H9 (cell line): ENCODE measurements around the gene CRHR1. TPM values are rescaled to one million over a fixed set of nuclear protein-coding genes. Genes with fewer than 3 reads are reported as not detected.

Source experiments
- DNase-seq: peaks from one replicate; pipeline ENCODE4 v3.0.0-alpha.2; 2017
- H2AFZ ChIP-seq: one replicate; pipeline ENCODE4 v1.6.1; 2013; ENCODE audit warnings: mild to moderate bottlenecking, low read length, control low read depth, moderate library complexity
- H2AK5ac ChIP-seq: 2 replicates; pipeline ENCODE4 v1.6.1; 2013; ENCODE audit warnings: low read length, control low read depth, mixed read lengths; ENCODE audit not compliant: insufficient read length
- H2BK120ac ChIP-seq: one replicate; pipeline ENCODE4 v1.6.1; 2013; ENCODE audit warnings: low read depth, mild to moderate bottlenecking, low read length, control low read depth, inconsistent platforms; ENCODE audit not compliant: poor library complexity, severe bottlenecking
- H2BK12ac ChIP-seq: 2 replicates; pipeline ENCODE4 v1.6.1; 2013; ENCODE audit warnings: low read length, control low read depth, mixed read lengths, low read depth; ENCODE audit not compliant: insufficient read length
- H2BK15ac ChIP-seq: 2 replicates; pipeline ENCODE4 v1.6.1; 2013; ENCODE audit warnings: low read depth, low read length, control low read depth
- H2BK20ac ChIP-seq: one replicate; pipeline ENCODE4 v1.6.1; 2013; ENCODE audit warnings: low read depth, mild to moderate bottlenecking, low read length, control low read depth, inconsistent platforms; ENCODE audit not compliant: poor library complexity, severe bottlenecking
- H2BK5ac ChIP-seq: 2 replicates; pipeline ENCODE4 v1.6.1; 2013; ENCODE audit warnings: low read length, control low read depth, mixed read lengths; ENCODE audit not compliant: insufficient read length
- H3K14ac ChIP-seq: 2 replicates; pipeline ENCODE4 v1.6.1; 2013; ENCODE audit warnings: low read length, control low read depth; ENCODE audit not compliant: insufficient read depth
- H3K18ac ChIP-seq: 2 replicates; pipeline ENCODE4 v1.6.1; 2013; ENCODE audit warnings: low read depth, mild to moderate bottlenecking, mixed read lengths, low read length, control low read depth; ENCODE audit not compliant: insufficient read length
- H3K23ac ChIP-seq: 2 replicates; pipeline ENCODE4 v1.6.1; 2013; ENCODE audit warnings: low read length, control low read depth, mixed read lengths, low read depth; ENCODE audit not compliant: insufficient read length
- H3K23me2 ChIP-seq: 2 replicates; pipeline ENCODE4 v1.6.1; 2013; ENCODE audit warnings: low read depth, mild to moderate bottlenecking, mixed read lengths, low read length, control low read depth; ENCODE audit not compliant: insufficient read length, poor library complexity, severe bottlenecking
- H3K27ac ChIP-seq: 2 replicates; pipeline ENCODE4 v1.5.1; 2013; ENCODE audit warnings: low read length, control low read depth, mixed read lengths, low read depth; ENCODE audit not compliant: insufficient read length
- H3K27me3 ChIP-seq: 2 replicates; pipeline ENCODE4 v1.6.1; 2013; ENCODE audit warnings: low read length, control low read depth, inconsistent platforms; ENCODE audit not compliant: insufficient read depth
- H3K4ac ChIP-seq: 2 replicates; pipeline ENCODE4 v1.6.1; 2013; ENCODE audit warnings: low read depth, mild to moderate bottlenecking, control low read depth, inconsistent platforms, low read length, moderate library complexity
- H3K4me1 ChIP-seq: 2 replicates; pipeline ENCODE4 v1.6.1; 2013; ENCODE audit warnings: low read length, control low read depth, inconsistent platforms; ENCODE audit not compliant: insufficient read depth
- H3K4me2 ChIP-seq: 2 replicates; pipeline ENCODE4 v1.6.1; 2013; ENCODE audit warnings: low read length, control low read depth, mixed read lengths; ENCODE audit not compliant: insufficient read length, insufficient read depth
- H3K56ac ChIP-seq: 2 replicates; pipeline ENCODE4 v1.6.1; 2013; ENCODE audit warnings: low read depth, mild to moderate bottlenecking, mixed read lengths, low read length, control low read depth; ENCODE audit not compliant: insufficient read length
- H3K79me1 ChIP-seq: 2 replicates; pipeline ENCODE4 v1.6.1; 2013; ENCODE audit warnings: low read depth, mild to moderate bottlenecking, moderate library complexity, low read length, control low read depth, inconsistent platforms; ENCODE audit not compliant: insufficient read depth, poor library complexity, severe bottlenecking
- H3K79me2 ChIP-seq: 2 replicates; pipeline ENCODE4 v1.6.1; 2013; ENCODE audit warnings: low read length, control low read depth, inconsistent platforms; ENCODE audit not compliant: insufficient read depth
- H3K9ac ChIP-seq: 2 replicates; pipeline ENCODE4 v1.6.1; 2013; ENCODE audit warnings: low read length, control low read depth, mixed read lengths; ENCODE audit not compliant: insufficient read length; ENCODE audit errors: extremely low read depth
- H3K9me3 ChIP-seq: one replicate; pipeline ENCODE4 v1.6.1; 2013; ENCODE audit warnings: low read depth, low read length, inconsistent platforms; ENCODE audit not compliant: control insufficient read depth
- H3T11ph ChIP-seq: one replicate; pipeline ENCODE4 v1.6.1; 2013; ENCODE audit warnings: mild to moderate bottlenecking, low read length, control low read depth, inconsistent platforms
- H4K20me1 ChIP-seq: one replicate; pipeline ENCODE4 v1.6.1; 2013; ENCODE audit not compliant: control insufficient read depth, insufficient read length, insufficient read depth
- H4K5ac ChIP-seq: 2 replicates; pipeline ENCODE4 v1.6.1; 2013; ENCODE audit warnings: low read depth, mild to moderate bottlenecking, mixed read lengths, low read length, control low read depth; ENCODE audit not compliant: insufficient read length
- H4K8ac ChIP-seq: replicated peaks from 2 replicates; pipeline ENCODE4 v1.6.1; 2013; ENCODE audit warnings: low read length, control low read depth, mixed read lengths, low read depth; ENCODE audit not compliant: insufficient read length
- H4K91ac ChIP-seq: 2 replicates; pipeline ENCODE4 v1.6.1; 2013; ENCODE audit warnings: low read depth, mild to moderate bottlenecking, moderate library complexity, mixed read lengths, low read length, control low read depth; ENCODE audit not compliant: insufficient read length
- H3K27ac Mint-ChIP-seq, 3 experiments: 2 replicates in 2 of 3; 3 replicates in 1 of 3; pipeline ENCODE4 v1.8.0; 2020 to 2021; ENCODE audit warnings: mixed read lengths in 3 of 3, mild to moderate bottlenecking in 1 of 3, moderate library complexity in 1 of 3
- H3K27me3 Mint-ChIP-seq: 2 replicates; pipeline ENCODE4 v1.8.0; 2021; ENCODE audit warnings: low read depth, mild to moderate bottlenecking, moderate library complexity, mixed read lengths
- H3K36me3 Mint-ChIP-seq, 3 experiments: 2 replicates in 2 of 3; 3 replicates in 1 of 3; pipeline ENCODE4 v1.8.0; 2020 to 2021; ENCODE audit warnings: low read depth in 3 of 3, mixed read lengths in 3 of 3; ENCODE audit not compliant: insufficient read depth in 1 of 3
- H3K4me1 Mint-ChIP-seq, 2 experiments: 2 replicates each; pipeline ENCODE4 v1.8.0; 2020; ENCODE audit warnings: mixed read lengths in 2 of 2
- H3K4me3 Mint-ChIP-seq, 2 experiments: 2 replicates in 1 of 2; 3 replicates in 1 of 2; pipeline ENCODE4 v1.8.0; 2020 to 2021; ENCODE audit warnings: mild to moderate bottlenecking in 2 of 2, mixed read lengths in 2 of 2, moderate library complexity in 1 of 2
- H3K9me3 Mint-ChIP-seq, 2 experiments: 2 replicates in 1 of 2; 3 replicates in 1 of 2; pipeline ENCODE4 v1.8.0; 2020; ENCODE audit warnings: mild to moderate bottlenecking in 2 of 2, mixed read lengths in 2 of 2, moderate library complexity in 1 of 2
- CTCF ChIP-seq: fragments of 200-600 bp; sonication (generic); conservative IDR thresholded peaks from 3 replicates; pipeline ENCODE4 v1.8.0; 2021; ENCODE audit warnings: antibody characterized with exemption, mild to moderate bottlenecking
- WGBS: extraction: QIAGEN DNeasy Blood & Tissue Kit; methylation state at CpG from one replicate; pipeline ENCODE4 v1.1.7; 2013; ENCODE audit warnings: missing lambda C conversion rate, low lambda C conversion rate, mixed read lengths; ENCODE audit not compliant: insufficient read length; ENCODE audit errors: extremely low coverage; 5-methylcytosine and 5-hydroxymethylcytosine counted together
- total RNA-seq: library from RNA; stranded (reverse); gene quantifications from 2 replicates; pipeline ENCODE4 v1.2.1, GENCODE V29; 2021

Gene CRHR1
- total RNA-seq, 1 experiment from 2014 or later: 0.52 TPM

GRCh38 chr17:45867171-45867570 lies 83.1 kb downstream of the CRHR1 start:
- 0 out of 2 replicates have a peak, but pooled peaks cover 2% of the 10 kb centered on the region for H3K4me1 ChIP-seq
- no peak for DNase-seq
- no peak overlapping the region for H4K5ac ChIP-seq
- Mint-ChIP-seq H3K27ac (no peak overlapping the region; a peak in 1 of 7 replicates), H3K36me3 (no peaks in the 10 kb centered on the region), H3K4me3 (no peak overlapping the region), H3K27me3 (peaks cover 2% of the 10 kb centered on the region; the same call in 1 of the 2 replicates), H3K9me3 (peaks cover 0 to 3% of the 10 kb centered on the region in 2 experiments; a peak in 1 of 5 replicates), H3K4me1 (peaks cover 35 to 44% of the 10 kb centered on the region in 2 experiments)
- no peak overlapping the region for H2AK5ac ChIP-seq
- no peak overlapping the region for H2BK120ac ChIP-seq
- no peak overlapping the region for H3K27ac ChIP-seq
- no peaks in the 10 kb centered on the region for H4K20me1 ChIP-seq
- H3K14ac ChIP-seq: no peak overlapping the region
- no peaks in the 10 kb centered on the region for H3K23me2 ChIP-seq
- TF ChIP-seq CTCF: no peak
- no peak overlapping the region for H2BK5ac ChIP-seq
- no peak overlapping the region for H4K8ac ChIP-seq
- no peak overlapping the region for H3K4ac ChIP-seq
- H3T11ph ChIP-seq: no peak overlapping the region
- no peaks in the 10 kb centered on the region for H3K27me3 ChIP-seq
- H3K56ac ChIP-seq: no peak overlapping the region
- H2BK20ac ChIP-seq: no peak overlapping the region
- H3K79me1 ChIP-seq: no peaks in the 10 kb centered on the region
- H4K91ac ChIP-seq: no peak overlapping the region
- H3K9ac ChIP-seq: no peak overlapping the region
- H2BK12ac ChIP-seq: no peak overlapping the region
- WGBS: no CpG with 5 or more reads among the region's 6 CpGs
- no peaks in the 10 kb centered on the region for H3K9me3 ChIP-seq
- no peak overlapping the region for H3K4me2 ChIP-seq
- H2AFZ ChIP-seq: no peak overlapping the region
- H3K79me2 ChIP-seq: no peaks in the 10 kb centered on the region
- no peak overlapping the region for H2BK15ac ChIP-seq
- no peak overlapping the region for H3K23ac ChIP-seq
- no peak overlapping the region for H3K18ac ChIP-seq
